Measurements from ENCODE around the gene KIRREL2.
A peak's percentile ranks its signal among the peaks of the same experiment; 100 is the strongest.

Gene KIRREL2

DNA sequence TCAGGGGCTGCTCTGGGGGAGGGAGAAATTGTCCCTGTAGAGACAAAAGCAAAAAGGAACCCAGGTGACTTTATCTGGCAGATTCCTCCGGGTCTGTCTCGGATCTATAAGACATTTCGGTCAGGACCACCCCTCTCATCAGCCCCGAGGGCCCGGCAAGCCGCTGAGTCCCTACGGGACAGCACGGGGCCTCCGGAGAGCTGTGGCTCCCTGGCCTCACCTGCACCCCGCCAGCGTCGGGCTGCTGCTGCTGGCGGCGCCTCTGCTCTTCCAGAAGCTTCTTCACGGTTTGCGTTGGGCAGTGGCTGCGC is 41.7 kb downstream of the KIRREL2 start:
- Histone ChIP-seq H2AFZ (ENCODE audit: low read depth, low read length) (no peak overlapping the region), H3K27ac (ENCODE audit: low read length) (peak overlapping the region; percentile 91), H3K36me3 (replicated peaks; ENCODE audit: low read depth, low read length) (peaks cover 41% of the 10 kb centered on the region)

GRCh38 chr19:35899547-35900214 is 43.0 kb downstream of the KIRREL2 start:
- TF ChIP-seq EZH2phosphoT487 (IDR thresholded peaks at IDR 0.05; ENCODE audit: low read depth) = no peak
- TF ChIP-seq, protein P1, sequence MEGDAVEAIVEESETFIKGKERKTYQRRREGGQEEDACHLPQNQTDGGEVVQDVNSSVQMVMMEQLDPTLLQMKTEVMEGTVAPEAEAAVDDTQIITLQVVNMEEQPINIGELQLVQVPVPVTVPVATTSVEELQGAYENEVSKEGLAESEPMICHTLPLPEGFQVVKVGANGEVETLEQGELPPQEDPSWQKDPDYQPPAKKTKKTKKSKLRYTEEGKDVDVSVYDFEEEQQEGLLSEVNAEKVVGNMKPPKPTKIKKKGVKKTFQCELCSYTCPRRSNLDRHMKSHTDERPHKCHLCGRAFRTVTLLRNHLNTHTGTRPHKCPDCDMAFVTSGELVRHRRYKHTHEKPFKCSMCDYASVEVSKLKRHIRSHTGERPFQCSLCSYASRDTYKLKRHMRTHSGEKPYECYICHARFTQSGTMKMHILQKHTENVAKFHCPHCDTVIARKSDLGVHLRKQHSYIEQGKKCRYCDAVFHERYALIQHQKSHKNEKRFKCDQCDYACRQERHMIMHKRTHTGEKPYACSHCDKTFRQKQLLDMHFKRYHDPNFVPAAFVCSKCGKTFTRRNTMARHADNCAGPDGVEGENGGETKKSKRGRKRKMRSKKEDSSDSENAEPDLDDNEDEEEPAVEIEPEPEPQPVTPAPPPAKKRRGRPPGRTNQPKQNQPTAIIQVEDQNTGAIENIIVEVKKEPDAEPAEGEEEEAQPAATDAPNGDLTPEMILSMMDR (IDR thresholded peaks at IDR 0.05; ENCODE audit: low read depth, low read length) = no peak
- H3K9ac ChIP-seq (ENCODE audit: low read length) = peak overlapping the region; percentile 100
- H3K27me3 ChIP-seq (ENCODE audit: low read depth, low read length) = no peaks in the 10 kb centered on the region
- peaks cover 30% of the 10 kb centered on the region for H4K20me1 ChIP-seq (ENCODE audit: insufficient read depth, low read length)
- peaks cover 48% of the 10 kb centered on the region for H3K79me2 ChIP-seq (ENCODE audit: low read length)
- H3K4me2 ChIP-seq (ENCODE audit: low read length) = peak overlapping the region; percentile 91
- H3K27ac ChIP-seq (ENCODE audit: low read length) = peak overlapping the region; percentile 91
- peaks cover 46% of the 10 kb centered on the region for H3K4me1 ChIP-seq (ENCODE audit: low read length)
- peak overlapping the region; percentile 98 for H3K4me3 ChIP-seq (ENCODE audit: low read length)
- H3K9me3 ChIP-seq (ENCODE audit: insufficient read depth, low read length) = no peaks in the 10 kb centered on the region
- peaks cover 36% of the 10 kb centered on the region for H3K36me3 ChIP-seq (replicated peaks; ENCODE audit: low read depth, low read length)
- no peak overlapping the region for H2AFZ ChIP-seq (ENCODE audit: low read depth, low read length)

More for the DNA sequence above, 41.7 kb downstream of the KIRREL2 start:
- peaks cover 34% of the 10 kb centered on the region for H3K4me1 ChIP-seq (ENCODE audit: low read length)
- peak overlapping the region; percentile 91 for H3K4me2 ChIP-seq (ENCODE audit: low read length)
- H4K20me1 ChIP-seq (ENCODE audit: insufficient read depth, low read length) = peaks cover 30% of the 10 kb centered on the region
- H3K79me2 ChIP-seq (ENCODE audit: low read length) = peaks cover 48% of the 10 kb centered on the region
- H3K27me3 ChIP-seq (ENCODE audit: low read depth, low read length) = no peaks in the 10 kb centered on the region
- H3K4me3 ChIP-seq (ENCODE audit: low read length) = peak overlapping the region; percentile 98
- peak overlapping the region; percentile 100 for H3K9ac ChIP-seq (ENCODE audit: low read length)
- H3K9me3 ChIP-seq (ENCODE audit: insufficient read depth, low read length) = no peaks in the 10 kb centered on the region
- no peak for TF ChIP-seq EZH2phosphoT487 (IDR thresholded peaks at IDR 0.05; ENCODE audit: low read depth)
- TF ChIP-seq, protein P1 (IDR thresholded peaks at IDR 0.05; ENCODE audit: low read depth, low read length) = no peak

- peaks cover 26% of the 10 kb centered on the region for H3K36me3 ChIP-seq (replicated peaks; ENCODE audit: low read depth, low read length)
- peaks cover 43% of the 10 kb centered on the region for H3K79me2 ChIP-seq (ENCODE audit: low read length)
- H3K27ac ChIP-seq (ENCODE audit: low read length) = no peak overlapping the region
- H4K20me1 ChIP-seq (ENCODE audit: insufficient read depth, low read length) = peaks cover 29% of the 10 kb centered on the region
- H3K27me3 ChIP-seq (ENCODE audit: low read depth, low read length) = no peaks in the 10 kb centered on the region
- TF ChIP-seq, protein P1 (IDR thresholded peaks at IDR 0.05; ENCODE audit: low read depth, low read length) = no peak
- TF ChIP-seq EZH2phosphoT487 (IDR thresholded peaks at IDR 0.05; ENCODE audit: low read depth) = no peak
- no peak overlapping the region for H2AFZ ChIP-seq (ENCODE audit: low read depth, low read length)
- peak overlapping the region; percentile 98 for H3K4me3 ChIP-seq (ENCODE audit: low read length)
- H3K4me1 ChIP-seq (ENCODE audit: low read length) = peaks cover 52% of the 10 kb centered on the region
- H3K9ac ChIP-seq (ENCODE audit: low read length) = peak overlapping the region; percentile 100
- no peaks in the 10 kb centered on the region for H3K9me3 ChIP-seq (ENCODE audit: insufficient read depth, low read length)
- peak overlapping the region; percentile 91 for H3K4me2 ChIP-seq (ENCODE audit: low read length)
Measured at GRCh38 chr19:35901055-35901644, 44.4 kb downstream of the KIRREL2 start.

DNA sequence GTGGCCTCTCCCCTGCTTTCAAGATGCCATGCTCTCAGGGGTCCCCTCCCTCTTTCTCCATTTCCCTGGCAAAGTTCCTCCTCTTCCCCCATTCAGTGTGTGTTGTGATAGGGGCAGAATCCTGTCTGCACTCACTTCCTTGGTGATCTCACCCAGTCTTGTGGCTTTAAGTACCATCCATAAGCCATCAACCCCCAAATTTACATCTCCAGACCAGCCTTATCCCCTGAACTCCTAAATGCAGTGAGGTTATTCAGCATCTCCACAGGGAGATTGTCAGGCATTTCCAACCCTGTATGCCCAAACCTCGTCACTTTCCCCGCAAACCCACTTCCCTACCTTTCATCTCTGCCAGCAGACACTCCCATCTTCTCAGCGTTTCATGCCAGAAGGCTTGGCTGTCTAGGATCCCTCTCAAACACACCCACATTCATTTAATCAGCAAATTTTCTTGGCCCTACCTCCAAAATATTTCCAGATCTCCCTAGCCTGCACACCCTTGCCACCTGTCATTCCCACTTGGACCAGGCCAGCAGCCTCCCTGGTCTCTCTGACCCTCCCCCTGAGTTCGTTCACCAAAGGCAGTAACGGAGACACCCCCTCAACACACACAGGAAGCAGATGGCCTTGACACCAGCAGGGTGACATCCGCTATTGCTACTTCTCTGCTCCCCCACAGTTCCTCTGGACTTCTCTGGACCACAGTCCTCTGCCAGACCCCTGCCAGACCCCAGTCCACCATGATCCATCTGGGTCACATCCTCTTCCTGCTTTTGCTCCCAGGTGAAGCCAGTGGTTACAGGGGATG is 45.3 kb downstream of the KIRREL2 start, which contains the start of gene HCST:
TSS of gene HCST (plus strand) at position 676 of the 808 bp plus-strand sequence. CDS start at position 741, 65 bp downstream.
- H3K4me1 ChIP-seq (ENCODE audit: low read length) = peaks cover 52% of the 10 kb centered on the region
- H3K9ac ChIP-seq (ENCODE audit: low read length) = peak within 1 kb of the TSS; percentile 100
- H4K20me1 ChIP-seq (ENCODE audit: insufficient read depth, low read length) = peaks cover 20% of the 10 kb centered on the region
- H3K27ac ChIP-seq (ENCODE audit: low read length) = peak within 1 kb of the TSS; percentile 16
- no peaks in the 10 kb centered on the region for H3K9me3 ChIP-seq (ENCODE audit: insufficient read depth, low read length)
- TF ChIP-seq EZH2phosphoT487 (IDR thresholded peaks at IDR 0.05; ENCODE audit: low read depth) = no peak
- TF ChIP-seq, protein P1 (IDR thresholded peaks at IDR 0.05; ENCODE audit: low read depth, low read length) = no peak
- peaks cover 37% of the 10 kb centered on the region for H3K79me2 ChIP-seq (ENCODE audit: low read length)
- H2AFZ ChIP-seq (ENCODE audit: low read depth, low read length) = peak within 1 kb of the TSS; percentile 20; the same call in 1 of the 2 replicates
- peaks cover 17% of the 10 kb centered on the region for H3K36me3 ChIP-seq (replicated peaks; ENCODE audit: low read depth, low read length)
- no peaks in the 10 kb centered on the region for H3K27me3 ChIP-seq (ENCODE audit: low read depth, low read length)
- H3K4me2 ChIP-seq (ENCODE audit: low read length) = peak within 1 kb of the TSS; percentile 91
- peak within 1 kb of the TSS; percentile 98 for H3K4me3 ChIP-seq (ENCODE audit: low read length)
